ENCODE measurements around the gene PKP1. TPM values are rescaled to one million over a fixed set of nuclear protein-coding genes. Genes with fewer than 3 reads are reported as not detected.

Gene PKP1
- total and polyA plus RNA-seq, 10 of the 15 experiments (the other 5 are each of a cell fraction or from before 2014, with no cell fraction given), result 0.03 TPM; not detected in 9

DNA sequence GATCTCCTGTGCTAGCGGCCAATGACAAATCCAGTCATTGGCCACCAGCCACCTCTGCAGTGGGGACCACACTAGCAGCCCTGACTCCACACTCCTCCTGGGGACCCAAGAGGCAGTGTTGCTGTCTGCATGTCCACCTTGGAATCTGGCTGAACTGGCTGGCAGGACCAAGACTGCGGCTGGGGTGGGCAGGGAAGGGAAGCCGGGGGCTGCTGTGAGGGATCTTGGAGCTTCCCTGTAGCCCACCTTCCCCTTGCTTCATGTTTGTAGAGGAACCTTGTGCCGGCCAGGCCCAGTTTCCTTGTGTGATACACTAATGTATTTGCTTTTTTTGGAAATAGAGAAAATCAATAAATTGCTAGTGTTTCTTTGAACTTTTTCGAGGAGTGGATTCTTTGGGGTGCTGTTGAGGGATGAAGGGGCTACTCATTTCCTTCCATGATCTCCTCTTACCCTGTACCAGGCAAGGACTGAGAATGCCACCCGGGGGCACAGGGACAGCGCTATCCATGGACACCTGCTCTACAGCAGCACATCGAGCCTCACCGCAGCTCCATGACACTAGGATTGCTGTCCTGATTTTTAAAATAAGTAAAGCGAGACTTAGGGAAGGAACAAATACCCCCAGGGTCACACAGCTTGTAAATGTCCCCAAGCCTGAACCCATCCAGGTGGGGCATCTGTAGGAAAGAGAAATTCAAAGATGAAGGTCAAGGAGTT lies 49.5 kb downstream of the PKP1 start (continued):
- TF ChIP-seq, protein P1, sequence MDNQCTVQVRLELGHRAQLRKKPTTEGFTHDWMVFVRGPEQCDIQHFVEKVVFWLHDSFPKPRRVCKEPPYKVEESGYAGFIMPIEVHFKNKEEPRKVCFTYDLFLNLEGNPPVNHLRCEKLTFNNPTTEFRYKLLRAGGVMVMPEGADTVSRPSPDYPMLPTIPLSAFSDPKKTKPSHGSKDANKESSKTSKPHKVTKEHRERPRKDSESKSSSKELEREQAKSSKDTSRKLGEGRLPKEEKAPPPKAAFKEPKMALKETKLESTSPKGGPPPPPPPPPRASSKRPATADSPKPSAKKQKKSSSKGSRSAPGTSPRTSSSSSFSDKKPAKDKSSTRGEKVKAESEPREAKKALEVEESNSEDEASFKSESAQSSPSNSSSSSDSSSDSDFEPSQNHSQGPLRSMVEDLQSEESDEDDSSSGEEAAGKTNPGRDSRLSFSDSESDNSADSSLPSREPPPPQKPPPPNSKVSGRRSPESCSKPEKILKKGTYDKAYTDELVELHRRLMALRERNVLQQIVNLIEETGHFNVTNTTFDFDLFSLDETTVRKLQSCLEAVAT (IDR thresholded peaks at IDR 0.05), result no peak
- TF ChIP-seq CEBPB (IDR thresholded peaks at IDR 0.05; ENCODE audit: borderline replicate concordance in 1 of 2, low read depth in 2 of 2, low read length in 2 of 2) (no peak), SMAD5 (IDR thresholded peaks at IDR 0.05; ENCODE audit: low read depth) (no peak), POLR2AphosphoS5 (IDR thresholded peaks at IDR 0.05; ENCODE audit: low read length) (no peak), MTA2 (IDR thresholded peaks at IDR 0.05; ENCODE audit: low read depth) (no peak), ASH2L (IDR thresholded peaks at IDR 0.05; ENCODE audit: borderline replicate concordance, low read depth) (no peak), FOXM1 (IDR thresholded peaks at IDR 0.05; ENCODE audit: low read depth, low read length) (no peak), MEF2B (IDR thresholded peaks at IDR 0.05; ENCODE audit: partially characterized antibody, poor library complexity, severe bottlenecking) (no peak), JUND (IDR thresholded peaks at IDR 0.05; ENCODE audit: low read depth, low read length) (no peak), STAT3 (IDR thresholded peaks at IDR 0.05; ENCODE audit: low read depth, low read length) (no peak)
- TF ChIP-seq, protein P2, sequence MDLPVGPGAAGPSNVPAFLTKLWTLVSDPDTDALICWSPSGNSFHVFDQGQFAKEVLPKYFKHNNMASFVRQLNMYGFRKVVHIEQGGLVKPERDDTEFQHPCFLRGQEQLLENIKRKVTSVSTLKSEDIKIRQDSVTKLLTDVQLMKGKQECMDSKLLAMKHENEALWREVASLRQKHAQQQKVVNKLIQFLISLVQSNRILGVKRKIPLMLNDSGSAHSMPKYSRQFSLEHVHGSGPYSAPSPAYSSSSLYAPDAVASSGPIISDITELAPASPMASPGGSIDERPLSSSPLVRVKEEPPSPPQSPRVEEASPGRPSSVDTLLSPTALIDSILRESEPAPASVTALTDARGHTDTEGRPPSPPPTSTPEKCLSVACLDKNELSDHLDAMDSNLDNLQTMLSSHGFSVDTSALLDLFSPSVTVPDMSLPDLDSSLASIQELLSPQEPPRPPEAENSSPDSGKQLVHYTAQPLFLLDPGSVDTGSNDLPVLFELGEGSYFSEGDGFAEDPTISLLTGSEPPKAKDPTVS (IDR thresholded peaks at IDR 0.05; ENCODE audit: low read depth, low read length), result no peak
- TF ChIP-seq, protein P3, sequence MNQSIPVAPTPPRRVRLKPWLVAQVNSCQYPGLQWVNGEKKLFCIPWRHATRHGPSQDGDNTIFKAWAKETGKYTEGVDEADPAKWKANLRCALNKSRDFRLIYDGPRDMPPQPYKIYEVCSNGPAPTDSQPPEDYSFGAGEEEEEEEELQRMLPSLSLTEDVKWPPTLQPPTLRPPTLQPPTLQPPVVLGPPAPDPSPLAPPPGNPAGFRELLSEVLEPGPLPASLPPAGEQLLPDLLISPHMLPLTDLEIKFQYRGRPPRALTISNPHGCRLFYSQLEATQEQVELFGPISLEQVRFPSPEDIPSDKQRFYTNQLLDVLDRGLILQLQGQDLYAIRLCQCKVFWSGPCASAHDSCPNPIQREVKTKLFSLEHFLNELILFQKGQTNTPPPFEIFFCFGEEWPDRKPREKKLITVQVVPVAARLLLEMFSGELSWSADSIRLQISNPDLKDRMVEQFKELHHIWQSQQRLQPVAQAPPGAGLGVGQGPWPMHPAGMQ (IDR thresholded peaks at IDR 0.05; ENCODE audit: borderline replicate concordance), result no peak
- TF ChIP-seq, protein P4, sequence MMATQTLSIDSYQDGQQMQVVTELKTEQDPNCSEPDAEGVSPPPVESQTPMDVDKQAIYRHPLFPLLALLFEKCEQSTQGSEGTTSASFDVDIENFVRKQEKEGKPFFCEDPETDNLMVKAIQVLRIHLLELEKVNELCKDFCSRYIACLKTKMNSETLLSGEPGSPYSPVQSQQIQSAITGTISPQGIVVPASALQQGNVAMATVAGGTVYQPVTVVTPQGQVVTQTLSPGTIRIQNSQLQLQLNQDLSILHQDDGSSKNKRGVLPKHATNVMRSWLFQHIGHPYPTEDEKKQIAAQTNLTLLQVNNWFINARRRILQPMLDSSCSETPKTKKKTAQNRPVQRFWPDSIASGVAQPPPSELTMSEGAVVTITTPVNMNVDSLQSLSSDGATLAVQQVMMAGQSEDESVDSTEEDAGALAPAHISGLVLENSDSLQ (IDR thresholded peaks at IDR 0.05), result no peak
